GM21723 (cell line): ENCODE data around the gene QPRT.
A peak's percentile ranks its signal among the peaks of the same experiment; 100 is the strongest.
"Not testable (repeated sequence)": the region's sequence is repeated elsewhere in the genome, so short reads cannot be mapped to it uniquely, and the experiment has no call there.

Source experiments
- ATAC-seq: cut with Tn5 transposase; IDR thresholded peaks from one replicate; pipeline ENCODE4 v1.9.1; 2021; ENCODE audit warnings: mild to moderate bottlenecking, moderate library complexity; ENCODE audit not compliant: unreplicated experiment

Gene QPRT

GRCh38 chr16:29714396-29714795, 35.4 kb downstream of the QPRT start:
- ATAC-seq = no peak

- no peak for ATAC-seq
Measured at GRCh38 chr16:29714972-29715371, 36.0 kb downstream of the QPRT start.

- ATAC-seq = no peak
Measured at GRCh38 chr16:29717113-29717512, 38.1 kb downstream of the QPRT start.

- ATAC-seq = no peak
Measured at GRCh38 chr16:29719063-29719462, 40.1 kb downstream of the QPRT start.

- ATAC-seq = no peak
Measured at GRCh38 chr16:29720703-29721102, 41.7 kb downstream of the QPRT start.

GRCh38 chr16:29721167-29721879, 42.3 kb downstream of the QPRT start:
- ATAC-seq = not testable (repeated sequence)

GRCh38 chr16:29726845-29727377, 47.9 kb downstream of the QPRT start:
- no peak for ATAC-seq

- no peak for ATAC-seq
Measured at GRCh38 chr16:29727452-29727851, 48.5 kb downstream of the QPRT start.

- ATAC-seq = no peak
Measured at GRCh38 chr16:29729116-29729521, 50.1 kb downstream of the QPRT start.

- no peak for ATAC-seq
Measured at GRCh38 chr16:29730649-29731048, 51.7 kb downstream of the QPRT start.

- peak; percentile 71 for ATAC-seq
Measured at GRCh38 chr16:29731768-29732601, 53.0 kb downstream of the QPRT start.

GRCh38 chr16:29734786-29735185, 55.8 kb downstream of the QPRT start:
- no peak for ATAC-seq

- no peak for ATAC-seq
Measured at GRCh38 chr16:29736112-29736511, 57.1 kb downstream of the QPRT start.

- ATAC-seq = no peak
Measured at GRCh38 chr16:29736764-29737163, 57.8 kb downstream of the QPRT start.

- no peak for ATAC-seq
Measured at GRCh38 chr16:29737713-29738112, 58.7 kb downstream of the QPRT start.

GRCh38 chr16:29738514-29738913, 59.5 kb downstream of the QPRT start:
- peak; percentile 62 for ATAC-seq

- ATAC-seq = not testable (repeated sequence)
Measured at GRCh38 chr16:29739927-29740629, 61.1 kb downstream of the QPRT start.

- not testable (repeated sequence) for ATAC-seq
Measured at GRCh38 chr16:29740630-29741015, 61.6 kb downstream of the QPRT start.

GRCh38 chr16:29742683-29743275, 63.8 kb downstream of the QPRT start:
- ATAC-seq = no peak

- ATAC-seq = no peak
Measured at GRCh38 chr16:29743475-29743826, 64.5 kb downstream of the QPRT start.
